Astrocyte (in vitro differentiated cells and primary cell): ENCODE results near the gene SEMA3F. TPM values are rescaled to one million over a fixed set of nuclear protein-coding genes. Genes with fewer than 3 reads are reported as not detected.

ENCODE experiments used
- DNase-seq: peaks from one replicate; pipeline ENCODE4 v3.0.0-alpha.2; 2010; ENCODE audit warnings: low read depth
- FAIRE-seq: peaks from 2 replicates; lab custom pipeline; 2011; peaks lifted over from hg19 to GRCh38; lab: Jason Lieb, UNC
- H2AFZ ChIP-seq: 2 replicates; pipeline ENCODE4 v1.6.0; 2012; ENCODE audit warnings: low read depth, low read length, inconsistent platforms
- H3K27ac ChIP-seq: 2 replicates; pipeline ENCODE4 v1.5.1; 2011; ENCODE audit warnings: low read depth, low read length, inconsistent platforms
- H3K27me3 ChIP-seq: 2 replicates; pipeline ENCODE4 v1.6.0; 2011; ENCODE audit warnings: low read length, inconsistent platforms; ENCODE audit not compliant: insufficient read depth
- H3K36me3 ChIP-seq: 2 replicates; pipeline ENCODE4 v1.5.1; 2011; ENCODE audit warnings: low read length, inconsistent platforms; ENCODE audit not compliant: insufficient read depth
- H3K4me1 ChIP-seq: 2 replicates; pipeline ENCODE4 v1.5.1; 2011; ENCODE audit warnings: low read length, inconsistent platforms; ENCODE audit not compliant: insufficient read depth
- H3K4me2 ChIP-seq: 2 replicates; pipeline ENCODE4 v1.6.0; 2012; ENCODE audit warnings: low read length, inconsistent platforms
- H3K4me3 ChIP-seq: 2 replicates; pipeline ENCODE4 v1.5.1; 2011; ENCODE audit warnings: low read depth, mild to moderate bottlenecking, low read length, inconsistent platforms; ENCODE audit not compliant: insufficient read depth
- H3K79me2 ChIP-seq: 2 replicates; pipeline ENCODE4 v1.6.0; 2012; ENCODE audit warnings: mild to moderate bottlenecking, low read length, inconsistent platforms; ENCODE audit not compliant: insufficient read depth
- H3K9ac ChIP-seq: 2 replicates; pipeline ENCODE4 v1.6.0; 2012; ENCODE audit warnings: mild to moderate bottlenecking, low read length, inconsistent platforms
- H3K9me3 ChIP-seq: 2 replicates; pipeline ENCODE4 v1.5.1; 2012; ENCODE audit warnings: low read depth, mild to moderate bottlenecking, low read length, inconsistent platforms; ENCODE audit not compliant: insufficient read depth
- H4K20me1 ChIP-seq: 2 replicates; pipeline ENCODE4 v1.6.0; 2012; ENCODE audit warnings: low read length, inconsistent platforms; ENCODE audit not compliant: insufficient read depth
- H3K27ac Mint-ChIP-seq: one replicate; pipeline ENCODE4 v1.8.0; 2021; ENCODE audit warnings: mild to moderate bottlenecking, mixed read lengths; ENCODE audit not compliant: unreplicated experiment
- H3K27me3 Mint-ChIP-seq: one replicate; pipeline ENCODE4 v1.8.0; 2021; ENCODE audit warnings: low read depth, mixed read lengths; ENCODE audit not compliant: unreplicated experiment
- H3K36me3 Mint-ChIP-seq: one replicate; pipeline ENCODE4 v1.8.0; 2021; ENCODE audit warnings: low read depth, mixed read lengths; ENCODE audit not compliant: unreplicated experiment
- H3K4me1 Mint-ChIP-seq: one replicate; pipeline ENCODE4 v1.8.0; 2021; ENCODE audit warnings: low read depth, mixed read lengths; ENCODE audit not compliant: unreplicated experiment
- H3K4me3 Mint-ChIP-seq: one replicate; pipeline ENCODE4 v1.8.0; 2021; ENCODE audit warnings: mild to moderate bottlenecking, moderate library complexity, mixed read lengths; ENCODE audit not compliant: unreplicated experiment
- H3K9me3 Mint-ChIP-seq: one replicate; pipeline ENCODE4 v1.8.0; 2021; ENCODE audit warnings: mild to moderate bottlenecking, mixed read lengths; ENCODE audit not compliant: unreplicated experiment
- EZH2 ChIP-seq: IDR thresholded peaks from 2 replicates; pipeline ENCODE4 v1.6.1; 2012; ENCODE audit warnings: mild to moderate bottlenecking, low read length, inconsistent platforms; ENCODE audit not compliant: insufficient read depth
- total RNA-seq: library from RNA; stranded (reverse); gene quantifications from 2 replicates; pipeline ENCODE4 v1.2.1, GENCODE V29; 2021
- TF ChIP-seq, protein P1 (sequence below): IDR thresholded peaks from 2 replicates; pipeline ENCODE4 v1.5.1; 2011; ENCODE audit warnings: low read depth, mild to moderate bottlenecking, inconsistent platforms, low read length, moderate library complexity; ENCODE audit not compliant: insufficient read depth

SEMA3F gene
- total RNA-seq, 1 donor from 2014 or later: 6.6 TPM

DNA sequence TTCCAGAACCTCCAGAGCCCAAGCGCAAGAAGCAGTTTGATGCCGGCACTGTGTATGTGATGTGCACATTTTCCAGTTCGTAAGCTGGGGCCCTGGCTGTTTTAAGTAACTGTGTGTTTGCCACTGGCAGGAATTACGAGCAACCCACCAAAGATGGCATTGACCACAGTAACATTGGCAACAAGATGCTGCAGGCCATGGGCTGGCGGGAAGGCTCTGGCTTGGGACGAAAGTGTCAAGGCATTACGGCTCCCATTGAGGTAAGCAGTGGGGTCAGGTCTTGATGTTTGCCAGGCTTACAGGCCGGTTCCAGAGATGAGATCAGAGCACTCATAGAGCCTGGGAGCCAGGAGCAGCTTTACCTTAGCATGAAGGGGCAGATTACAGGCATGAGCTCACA lies 38.0 kb upstream of the SEMA3F start:
- H3K4me3 Mint-ChIP-seq: no peak overlapping the region
- H3K4me1 Mint-ChIP-seq: no peaks in the 10 kb centered on the region
- no peak overlapping the region for H3K27ac Mint-ChIP-seq
- H3K36me3 ChIP-seq: peaks cover 68% of the 10 kb centered on the region
- H3K36me3 Mint-ChIP-seq: peaks cover 21% of the 10 kb centered on the region
- no peaks in the 10 kb centered on the region for H3K27me3 Mint-ChIP-seq
- DNase-seq (no peak), FAIRE-seq (no peak)
- H4K20me1 ChIP-seq: peaks cover 92% of the 10 kb centered on the region
- no peak overlapping the region for H3K9ac ChIP-seq
- no peak overlapping the region for H2AFZ ChIP-seq
- H3K27me3 ChIP-seq: no peaks in the 10 kb centered on the region
- no peaks in the 10 kb centered on the region for H3K9me3 ChIP-seq
- H3K4me1 ChIP-seq: no peaks in the 10 kb centered on the region
- H3K79me2 ChIP-seq: peaks cover 8% of the 10 kb centered on the region
- TF ChIP-seq, protein P1, sequence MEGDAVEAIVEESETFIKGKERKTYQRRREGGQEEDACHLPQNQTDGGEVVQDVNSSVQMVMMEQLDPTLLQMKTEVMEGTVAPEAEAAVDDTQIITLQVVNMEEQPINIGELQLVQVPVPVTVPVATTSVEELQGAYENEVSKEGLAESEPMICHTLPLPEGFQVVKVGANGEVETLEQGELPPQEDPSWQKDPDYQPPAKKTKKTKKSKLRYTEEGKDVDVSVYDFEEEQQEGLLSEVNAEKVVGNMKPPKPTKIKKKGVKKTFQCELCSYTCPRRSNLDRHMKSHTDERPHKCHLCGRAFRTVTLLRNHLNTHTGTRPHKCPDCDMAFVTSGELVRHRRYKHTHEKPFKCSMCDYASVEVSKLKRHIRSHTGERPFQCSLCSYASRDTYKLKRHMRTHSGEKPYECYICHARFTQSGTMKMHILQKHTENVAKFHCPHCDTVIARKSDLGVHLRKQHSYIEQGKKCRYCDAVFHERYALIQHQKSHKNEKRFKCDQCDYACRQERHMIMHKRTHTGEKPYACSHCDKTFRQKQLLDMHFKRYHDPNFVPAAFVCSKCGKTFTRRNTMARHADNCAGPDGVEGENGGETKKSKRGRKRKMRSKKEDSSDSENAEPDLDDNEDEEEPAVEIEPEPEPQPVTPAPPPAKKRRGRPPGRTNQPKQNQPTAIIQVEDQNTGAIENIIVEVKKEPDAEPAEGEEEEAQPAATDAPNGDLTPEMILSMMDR: no peak
- no peak for TF ChIP-seq EZH2
- no peak overlapping the region for H3K4me3 ChIP-seq
- no peaks in the 10 kb centered on the region for H3K9me3 Mint-ChIP-seq
- no peak overlapping the region for H3K27ac ChIP-seq
- H3K4me2 ChIP-seq: no peak overlapping the region

DNA sequence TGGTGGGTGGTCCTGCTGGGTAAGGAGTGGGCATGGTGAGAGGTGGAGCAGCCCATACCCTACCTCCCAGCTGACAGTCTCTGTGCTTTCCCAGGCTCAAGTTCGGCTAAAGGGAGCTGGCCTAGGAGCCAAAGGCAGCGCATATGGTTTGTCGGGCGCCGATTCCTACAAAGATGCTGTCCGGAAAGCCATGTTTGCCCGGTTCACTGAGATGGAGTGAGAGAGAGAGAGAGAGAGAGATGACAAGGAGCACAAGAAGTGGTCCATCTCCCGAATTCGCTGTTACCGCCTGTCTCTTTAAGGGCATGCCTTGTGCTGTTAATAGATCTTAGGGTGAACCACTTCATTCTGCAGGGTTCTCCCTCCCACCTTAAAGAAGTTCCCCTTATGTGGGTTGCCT lies 36.9 kb upstream of the SEMA3F start:
- Mint-ChIP-seq H3K27me3 (no peaks in the 10 kb centered on the region), H3K27ac (no peak overlapping the region), H3K4me1 (no peaks in the 10 kb centered on the region), H3K9me3 (no peaks in the 10 kb centered on the region), H3K36me3 (peaks cover 19% of the 10 kb centered on the region), H3K4me3 (no peak overlapping the region)
- peaks cover 58% of the 10 kb centered on the region for H3K36me3 ChIP-seq
- H3K4me1 ChIP-seq: no peaks in the 10 kb centered on the region
- TF ChIP-seq, protein P1: no peak
- TF ChIP-seq EZH2: no peak
- FAIRE-seq: no peak
- peaks cover 90% of the 10 kb centered on the region for H4K20me1 ChIP-seq
- H3K27me3 ChIP-seq: no peaks in the 10 kb centered on the region
- H3K9me3 ChIP-seq: no peaks in the 10 kb centered on the region
- peaks cover 4% of the 10 kb centered on the region for H3K79me2 ChIP-seq
- H3K27ac ChIP-seq: no peak overlapping the region
- no peak overlapping the region for H2AFZ ChIP-seq
- no peak for DNase-seq
- no peak overlapping the region for H3K9ac ChIP-seq
- H3K4me3 ChIP-seq: no peak overlapping the region
- no peak overlapping the region for H3K4me2 ChIP-seq

DNA sequence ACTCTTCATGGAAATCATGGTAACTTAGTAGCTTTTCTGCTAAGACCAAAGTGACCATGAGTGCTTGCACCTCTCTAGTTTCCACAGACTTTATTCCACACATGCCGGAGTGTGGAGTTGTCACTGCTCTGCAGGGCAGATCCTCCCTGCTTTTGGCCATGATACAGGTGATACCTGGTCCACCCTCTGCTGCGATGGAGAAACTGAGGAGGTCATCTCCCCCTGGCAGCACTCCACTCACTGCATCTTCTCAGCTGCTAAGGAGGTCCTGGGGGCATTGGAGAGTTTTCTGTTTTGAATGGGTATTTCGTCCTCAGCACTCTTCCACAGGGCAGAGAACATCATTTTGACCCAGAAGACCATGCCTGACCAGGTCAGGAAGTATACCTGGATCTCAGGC lies 35.3 kb upstream of the SEMA3F start:
- no peak for FAIRE-seq
- Mint-ChIP-seq H3K36me3 (peaks cover 19% of the 10 kb centered on the region), H3K4me1 (peaks cover 2% of the 10 kb centered on the region), H3K27ac (no peak overlapping the region), H3K9me3 (no peaks in the 10 kb centered on the region), H3K4me3 (no peak overlapping the region), H3K27me3 (no peaks in the 10 kb centered on the region)
- H3K79me2 ChIP-seq: no peaks in the 10 kb centered on the region
- no peak overlapping the region for H3K9ac ChIP-seq
- peaks cover 42% of the 10 kb centered on the region for H3K36me3 ChIP-seq
- H2AFZ ChIP-seq: no peak overlapping the region
- TF ChIP-seq, protein P1: no peak
- no peak for TF ChIP-seq EZH2
- no peak for DNase-seq
- H3K9me3 ChIP-seq: no peaks in the 10 kb centered on the region
- no peak overlapping the region for H3K4me3 ChIP-seq
- peaks cover 77% of the 10 kb centered on the region for H4K20me1 ChIP-seq
- peaks cover 4% of the 10 kb centered on the region for H3K4me1 ChIP-seq
- no peak overlapping the region for H3K27ac ChIP-seq
- H3K4me2 ChIP-seq: no peak overlapping the region
- H3K27me3 ChIP-seq: no peaks in the 10 kb centered on the region
